H1 (cell line): ENCODE data around the gene CFAP97D2. TPM values are rescaled to one million over a fixed set of nuclear protein-coding genes. Genes with fewer than 3 reads are reported as not detected.
A peak's percentile ranks its signal among the peaks of the same experiment; 100 is the strongest.

ENCODE experiments used
- BCL11A ChIP-seq, 2 experiments: IDR thresholded peaks; one replicate each; pipeline ENCODE4 v1.6.1; 2011; ENCODE audit warnings: low read depth in 2 of 2, low read length in 2 of 2, mild to moderate bottlenecking in 2 of 2
- CTCF ChIP-seq, 3 experiments: IDR thresholded peaks; 1 replicate in 2 of 3; 2 replicates in 1 of 3; pipeline versions ENCODE4 v1.5.1 to v1.6.1; 2011; ENCODE audit warnings: low read length in 3 of 3, mild to moderate bottlenecking in 3 of 3, inconsistent platforms in 2 of 3, low read depth in 1 of 3, moderate library complexity in 1 of 3; ENCODE audit not compliant: insufficient read depth in 1 of 3; ENCODE audit errors: control extremely low read depth in 1 of 3
- EGR1 ChIP-seq: IDR thresholded peaks from 2 replicates; pipeline ENCODE4 v1.6.1; 2011; ENCODE audit warnings: low read depth, low read length, borderline replicate concordance
- GABPA ChIP-seq: IDR thresholded peaks from 2 replicates; pipeline ENCODE4 v1.6.1; 2011; ENCODE audit warnings: mild to moderate bottlenecking, low read length, moderate library complexity, borderline replicate concordance; ENCODE audit not compliant: insufficient read depth
- KDM1A ChIP-seq: fragments of 200-600, 300-600 bp; sonication (generic); IDR thresholded peaks from 2 replicates; pipeline ENCODE4 v1.7.1; 2016; ENCODE audit warnings: mild to moderate bottlenecking, low read length, borderline replicate concordance
- KDM4A ChIP-seq: IDR thresholded peaks from one replicate; pipeline ENCODE4 v1.7.1; 2012; ENCODE audit warnings: low read depth, mild to moderate bottlenecking, moderate library complexity, low read length, inconsistent platforms; ENCODE audit not compliant: severe bottlenecking
- MAX ChIP-seq: IDR thresholded peaks from 2 replicates; pipeline ENCODE4 v1.6.1; 2012; ENCODE audit warnings: inconsistent platforms
- POLR2AphosphoS5 ChIP-seq: IDR thresholded peaks from 2 replicates; pipeline ENCODE4 v1.6.1; 2011; ENCODE audit warnings: low read depth, low read length
- polyA plus RNA-seq, 7 experiments: library from polyadenylated mRNA; depleted of rRNA in 3 of 7; stranded (reverse) in 5 of 7; unstranded in 2 of 7; fragments of >200 nt in 5 of 7; fragments of 200-250 nt in 2 of 7; gene quantifications; 1 replicate in 5 of 7; 2 replicates in 1 of 7; 4 replicates in 1 of 7; pipeline versions ENCODE4 v1.2.1 to v1.2.3, GENCODE V29; 2011 to 2013; ENCODE audit warnings: missing spikeins in 2 of 7, mixed read lengths in 2 of 7
- total RNA-seq: library from RNA; stranded (reverse); fragmentation: NEBNext Ultra II Directional; extraction: Animal tissue kit (Norgen Biotek cat#: 25700); gene quantifications from 2 replicates; pipeline ENCODE4 v1.2.1, GENCODE V29; 2021

The CFAP97D2 gene
- total and polyA plus RNA-seq, 2 of the 8 experiments (the other 6 are each of a cell fraction or from before 2014, with no cell fraction given) = not detected

GRCh38 chr13:114143806-114144605, 35.1 kb upstream of the CFAP97D2 start (continued):
- peak in 2 of 3 experiments; percentile 46 to 54; a peak in 2 of 4 replicates for TF ChIP-seq CTCF (IDR thresholded peaks at IDR 0.05; ENCODE audit: control extremely low read depth in 1 of 3, insufficient read depth in 1 of 3, low read depth in 1 of 3, low read length in 3 of 3)
- TF ChIP-seq KDM1A = no peak
- no peak for TF ChIP-seq EGR1
- TF ChIP-seq BCL11A (IDR thresholded peaks at IDR 0.05; ENCODE audit: low read depth in 2 of 2, low read length in 2 of 2) = no peak
- no peak; the same call in 1 of the 2 replicates for TF ChIP-seq MAX
- TF ChIP-seq GABPA = 0 out of 2 replicates have a peak, but pooled peaks have one; percentile 27
- TF ChIP-seq KDM4A = no peak
- no peak for TF ChIP-seq POLR2AphosphoS5
